ENCODE measurements around the gene PPP1R18.

The PPP1R18 gene

GRCh38 chr6:30657454-30657853, 29.0 kb downstream of the PPP1R18 start:
- DNase-seq, result no peak

- no peak for DNase-seq
Observed at GRCh38 chr6:30656513-30656912, 29.9 kb downstream of the PPP1R18 start.

GRCh38 chr6:30655743-30656094, 30.7 kb downstream of the PPP1R18 start:
- no peak for DNase-seq

- DNase-seq, result no peak
Observed at GRCh38 chr6:30654798-30655742, 31.4 kb downstream of the PPP1R18 start.

- no peak for DNase-seq
Observed at GRCh38 chr6:30651143-30651542, 35.3 kb downstream of the PPP1R18 start.

- peak; percentile 55 for DNase-seq
Observed at GRCh38 chr6:30647242-30648116, 39.0 kb downstream of the PPP1R18 start.

- DNase-seq, result peak; percentile 92
Observed at GRCh38 chr6:30646450-30647241, 39.8 kb downstream of the PPP1R18 start, which contains the start of gene C6orf136. Gene C6orf136 (plus strand): TSS chr6:30647133. CDS start chr6:30647232, 99 bp downstream.

GRCh38 chr6:30645989-30646388, 40.5 kb downstream of the PPP1R18 start:
- no peak for DNase-seq

GRCh38 chr6:30644769-30645168, 41.7 kb downstream of the PPP1R18 start:
- no peak for DNase-seq

GRCh38 chr6:30643656-30644055, 42.8 kb downstream of the PPP1R18 start:
- DNase-seq, result no peak

- no peak for DNase-seq
Observed at GRCh38 chr6:30641048-30641447, 45.4 kb downstream of the PPP1R18 start.

GRCh38 chr6:30640481-30640880, 46.0 kb downstream of the PPP1R18 start:
- no peak for DNase-seq

- DNase-seq, result no peak
Observed at GRCh38 chr6:30635834-30636233, 50.6 kb downstream of the PPP1R18 start.

GRCh38 chr6:30626484-30627366, 59.7 kb downstream of the PPP1R18 start, which contains the start of gene ATAT1:
Gene ATAT1 (plus strand): TSS chr6:30626874.
- peak; percentile 58 for DNase-seq
